HCT116 (cell line): ENCODE data around the gene GDNF. TPM values are rescaled to one million over a fixed set of nuclear protein-coding genes. Genes with fewer than 3 reads are reported as not detected.
"Not testable (repeated sequence)": the region's sequence is repeated elsewhere in the genome, so short reads cannot be mapped to it uniquely, and the experiment has no call there.

Experiments
- ATAC-seq: fragments of 200-7000 bp; cut with Tn5 transposase; 2 replicates; pipeline ENCODE4 v1.9.1; 2020; ENCODE audit warnings: mild to moderate bottlenecking, moderate library complexity
- BruUV-seq: library from RNA; stranded (reverse); fragments of 400-500 nt; replicated peaks from 2 replicates; lab custom pipeline; 2021; lab: Mats Ljungman, UMichigan
- CTCF ChIA-PET: fragments of 300-600 bp; sonication (Branson Sonifier 250); formaldehyde crosslinking; loops from one replicate; lab custom pipeline; 2021; ENCODE audit warnings: antibody characterized with exemption; lab: Charles Lee
- POLR2A ChIA-PET: fragments of 300-600, 350-600 bp; sonication (Branson Sonifier 250); formaldehyde crosslinking; loops from one replicate; lab custom pipeline; 2021; ENCODE audit warnings: antibody characterized with exemption; lab: Charles Lee
- RAD21 ChIA-PET, 2 experiments: fragments of 300-600 bp; sonication (Branson Sonifier 250); formaldehyde crosslinking; loops; one replicate each; lab custom pipeline; 2023; ENCODE audit warnings: low total read pairs in 2 of 2; ENCODE audit not compliant: uncharacterized antibody in 2 of 2, unreplicated experiment in 2 of 2, low non-redundant PET in 1 of 2; lab: Charles Lee
- DNase-seq: peaks from one replicate; pipeline ENCODE4 v3.0.0-alpha.2; 2010; ENCODE audit warnings: low read depth, low spot score
- H2AFZ ChIP-seq: fragments of 200-600 bp; shearing (Covaris generic), sonication (generic); 2 replicates; pipeline ENCODE4 v1.6.1; 2017; ENCODE audit warnings: low read depth, mixed run types, mixed read lengths, antibody characterized with exemption, low read length; ENCODE audit not compliant: poor library complexity, severe bottlenecking
- H3K27ac ChIP-seq: 2 replicates; pipeline ENCODE4 v1.5.1; 2012; ENCODE audit warnings: low read depth, low read length
- H3K27me3 ChIP-seq: fragments of 200-600 bp; sonication (generic); 2 replicates; pipeline ENCODE4 v1.6.1; 2016; ENCODE audit warnings: mixed run types, low read length, mixed read lengths; ENCODE audit not compliant: insufficient read depth
- H3K36me3 ChIP-seq, 2 experiments: fragments of 200-500 bp in 1 of 2; fragments of 200-600 bp in 1 of 2; sonication (Bioruptor generic) in 1 of 2; sonication (generic) in 1 of 2; 2 replicates each; pipeline versions ENCODE4 v1.5.1 to v1.6.1; 2014 to 2016; ENCODE audit warnings: low read length in 2 of 2, inconsistent platforms in 1 of 2, mixed read lengths in 1 of 2, mixed run types in 1 of 2; ENCODE audit not compliant: insufficient read depth in 2 of 2, control insufficient read depth in 1 of 2
- H3K4me1 ChIP-seq, 2 experiments: fragments of 200-600 bp in 1 of 2; sonication (generic) in 1 of 2; 2 replicates each; pipeline versions ENCODE4 v1.5.1 to v1.6.1; 2012 to 2017; ENCODE audit warnings: low read length in 2 of 2, inconsistent platforms in 1 of 2, mild to moderate bottlenecking in 1 of 2, mixed read lengths in 1 of 2, mixed run types in 1 of 2, moderate library complexity in 1 of 2; ENCODE audit not compliant: insufficient read depth in 2 of 2, control insufficient read depth in 1 of 2
- H3K4me2 ChIP-seq: fragments of 200-600 bp; sonication (generic); 2 replicates; pipeline ENCODE4 v1.6.1; 2017; ENCODE audit warnings: mixed run types, low read length, mixed read lengths
- H3K4me3 ChIP-seq, 2 experiments: fragments of 200-600 bp in 1 of 2; sonication (generic) in 1 of 2; replicated peaks in 1 of 2; 2 replicates each; pipeline ENCODE4 v1.5.1; 2011 to 2016; ENCODE audit warnings: low read length in 2 of 2, control low read depth in 1 of 2, low read depth in 1 of 2, mild to moderate bottlenecking in 1 of 2, mixed read lengths in 1 of 2, mixed run types in 1 of 2
- H3K79me2 ChIP-seq: fragments of 200-600 bp; sonication (generic); 2 replicates; pipeline ENCODE4 v1.6.1; 2017; ENCODE audit warnings: mild to moderate bottlenecking, mixed run types, low read length, moderate library complexity, mixed read lengths; ENCODE audit not compliant: insufficient read depth
- H3K9ac ChIP-seq: fragments of 200-600 bp; sonication (generic); 2 replicates; pipeline ENCODE4 v1.6.1; 2016; ENCODE audit warnings: low read length, mixed read lengths
- H3K9me2 ChIP-seq: fragments of 200-600 bp; sonication (generic), shearing (Covaris generic); 2 replicates; pipeline ENCODE4 v1.6.1; 2017; ENCODE audit warnings: mixed run types, mild to moderate bottlenecking, moderate library complexity; ENCODE audit not compliant: insufficient read depth
- H3K9me3 ChIP-seq, 2 experiments: fragments of 200-500 bp in 1 of 2; fragments of 200-600 bp in 1 of 2; sonication (Bioruptor generic) in 1 of 2; sonication (generic) in 1 of 2; 2 replicates each; pipeline ENCODE4 v1.6.1; 2014 to 2017; ENCODE audit warnings: low read length in 2 of 2, mixed read lengths in 2 of 2, inconsistent platforms in 1 of 2, low read depth in 1 of 2, mild to moderate bottlenecking in 1 of 2, mixed run types in 1 of 2, moderate library complexity in 1 of 2; ENCODE audit not compliant: control insufficient read depth in 1 of 2, insufficient read depth in 1 of 2
- H4K20me1 ChIP-seq: fragments of 200-600 bp; sonication (generic), shearing (Covaris generic); 2 replicates; pipeline ENCODE4 v1.6.1; 2017; ENCODE audit warnings: mixed run types, mild to moderate bottlenecking, moderate library complexity; ENCODE audit not compliant: insufficient read depth
- JUND ChIP-seq: IDR thresholded peaks from 2 replicates; pipeline ENCODE4 v1.6.1; 2012
- RAD21 ChIP-seq: IDR thresholded peaks from 2 replicates; pipeline ENCODE4 v1.6.1; 2012; ENCODE audit warnings: low read depth, mild to moderate bottlenecking
- intact Hi-C: fragments of 100-400 bp; cut with micrococcal nuclease; formaldehyde crosslinking; loops from 2 replicates; pipeline ENCODE4 v1.10.0; 2022
- total RNA-seq: library from RNA; stranded (reverse); gene quantifications from one replicate; pipeline ENCODE4 v1.2.1, GENCODE V29; 2021; ENCODE audit not compliant: unreplicated experiment

GDNF gene
- total RNA-seq, 1 experiment from 2014 or later, result not detected

DNA sequence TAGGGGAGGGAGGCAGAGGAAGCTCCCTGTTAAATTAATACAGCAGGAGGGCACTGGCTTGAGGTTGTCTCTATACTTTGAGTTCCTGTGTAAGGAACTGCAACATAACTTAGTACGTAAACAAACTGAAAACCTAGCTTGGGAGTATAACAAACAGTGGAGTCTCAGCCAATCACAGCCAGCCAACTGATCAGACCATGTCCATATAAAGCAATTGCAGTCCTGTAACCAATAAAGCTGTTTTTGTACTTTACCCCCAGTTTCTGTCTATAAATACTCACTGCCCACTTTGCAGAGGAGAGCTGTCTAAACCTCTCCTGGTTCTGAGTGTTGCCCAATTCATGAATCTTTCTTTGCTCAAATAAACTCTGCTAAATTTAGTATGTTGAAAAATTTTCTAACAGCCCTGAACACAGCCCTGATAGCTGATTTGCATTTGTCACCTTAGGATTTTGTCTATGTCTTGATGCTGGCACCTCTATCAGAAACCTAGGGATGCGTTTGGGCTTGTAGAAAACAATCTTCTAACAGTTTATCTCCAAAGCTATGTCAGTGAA, 39.9 kb downstream of the GDNF start:
- CTCF ChIA-PET, result no interaction called here

GRCh38 chr5:37796435-37796834, 43.4 kb downstream of the GDNF start:
- ATAC-seq, H3K4me2 ChIP-seq, H4K20me1 ChIP-seq, H3K4me3 ChIP-seq, RAD21 ChIA-PET, H3K79me2 ChIP-seq, H3K9me3 ChIP-seq, H3K36me3 ChIP-seq, intact Hi-C loops, H3K4me1 ChIP-seq, CTCF ChIA-PET, H3K9me2 ChIP-seq, DNase-seq, H3K9ac ChIP-seq, POLR2A ChIA-PET, BruUV-seq, H3K27me3 ChIP-seq, H3K27ac ChIP-seq, H2AFZ ChIP-seq: not testable (repeated sequence)

More for the DNA sequence above, 39.9 kb downstream of the GDNF start:
- ChIA-PET RAD21 (no interaction called here), POLR2A (no interaction called here)
- no TSS peak for BruUV-seq
- no peaks in the 10 kb centered on the region for H3K27me3 ChIP-seq
- no peak overlapping the region for H2AFZ ChIP-seq
- intact Hi-C loops, result no loop called here
- H3K4me3 ChIP-seq, result no peak overlapping the region
- no peaks in the 10 kb centered on the region for H3K36me3 ChIP-seq
- H3K9me2 ChIP-seq, result no peaks in the 10 kb centered on the region
- H4K20me1 ChIP-seq, result no peaks in the 10 kb centered on the region
- no peaks in the 10 kb centered on the region for H3K4me1 ChIP-seq
- H3K4me2 ChIP-seq, result no peak overlapping the region
- H3K79me2 ChIP-seq, result no peaks in the 10 kb centered on the region
- no peak overlapping the region for H3K9ac ChIP-seq
- DNase-seq, result no peak
- no peak overlapping the region for H3K27ac ChIP-seq
- no peak for TF ChIP-seq JUND
- no peak for TF ChIP-seq RAD21
- H3K9me3 ChIP-seq, result no peaks in the 10 kb centered on the region
- ATAC-seq, result no peak

DNA sequence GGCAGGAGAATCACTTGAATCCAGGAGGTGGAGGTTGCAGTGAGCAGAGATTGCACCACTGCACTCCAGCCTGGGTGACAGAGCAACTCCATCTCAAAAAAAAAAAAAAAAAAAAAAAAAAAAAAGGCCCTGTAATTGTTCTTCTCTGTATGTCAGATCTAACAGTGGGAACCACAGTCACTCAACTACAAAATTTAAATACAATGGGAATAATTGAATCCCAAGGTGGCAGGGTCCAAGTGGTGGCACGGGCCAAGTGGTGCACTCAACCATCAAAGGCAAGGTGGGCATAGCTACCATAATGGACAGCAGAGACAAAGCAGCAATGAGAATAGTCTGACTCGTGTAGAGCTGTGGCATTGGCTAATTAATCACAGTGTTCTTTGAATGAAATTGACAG, 44.5 kb downstream of the GDNF start:
- H3K4me1 ChIP-seq, H3K4me3 ChIP-seq, DNase-seq, H3K27ac ChIP-seq, CTCF ChIA-PET, H3K9ac ChIP-seq, BruUV-seq, H3K79me2 ChIP-seq, H3K27me3 ChIP-seq, H3K36me3 ChIP-seq, intact Hi-C loops, H3K9me2 ChIP-seq, H3K4me2 ChIP-seq, H2AFZ ChIP-seq, ATAC-seq, POLR2A ChIA-PET, H4K20me1 ChIP-seq, RAD21 ChIA-PET, H3K9me3 ChIP-seq: not testable (repeated sequence)
